ENCODE data around the gene FOXP1.

- TF ChIP-seq POLR2AphosphoS5 (IDR thresholded peaks at IDR 0.05; ENCODE audit: insufficient read depth in 1 of 2, low read depth in 1 of 2) (no peak), CTCF (IDR thresholded peaks at IDR 0.05) (no peak)
Measured at GRCh38 chr3:71294919-71295318, 288.6 kb downstream of the FOXP1 start.
